ENCODE data around the gene FRAT1.

GRCh38 chr10:97318772-97319651 lies at the start of gene FRAT1:
- TF ChIP-seq, protein P1, sequence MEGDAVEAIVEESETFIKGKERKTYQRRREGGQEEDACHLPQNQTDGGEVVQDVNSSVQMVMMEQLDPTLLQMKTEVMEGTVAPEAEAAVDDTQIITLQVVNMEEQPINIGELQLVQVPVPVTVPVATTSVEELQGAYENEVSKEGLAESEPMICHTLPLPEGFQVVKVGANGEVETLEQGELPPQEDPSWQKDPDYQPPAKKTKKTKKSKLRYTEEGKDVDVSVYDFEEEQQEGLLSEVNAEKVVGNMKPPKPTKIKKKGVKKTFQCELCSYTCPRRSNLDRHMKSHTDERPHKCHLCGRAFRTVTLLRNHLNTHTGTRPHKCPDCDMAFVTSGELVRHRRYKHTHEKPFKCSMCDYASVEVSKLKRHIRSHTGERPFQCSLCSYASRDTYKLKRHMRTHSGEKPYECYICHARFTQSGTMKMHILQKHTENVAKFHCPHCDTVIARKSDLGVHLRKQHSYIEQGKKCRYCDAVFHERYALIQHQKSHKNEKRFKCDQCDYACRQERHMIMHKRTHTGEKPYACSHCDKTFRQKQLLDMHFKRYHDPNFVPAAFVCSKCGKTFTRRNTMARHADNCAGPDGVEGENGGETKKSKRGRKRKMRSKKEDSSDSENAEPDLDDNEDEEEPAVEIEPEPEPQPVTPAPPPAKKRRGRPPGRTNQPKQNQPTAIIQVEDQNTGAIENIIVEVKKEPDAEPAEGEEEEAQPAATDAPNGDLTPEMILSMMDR (conservative IDR thresholded peaks at IDR 0.05) = no peak
- no peak for TF ChIP-seq EZH2 (IDR thresholded peaks at IDR 0.05; ENCODE audit: low read depth)
